Jurkat, Clone E6-1 (cell line): ENCODE data around the gene CLDN19.

Experiments
- DNase-seq: peaks from one replicate; pipeline ENCODE4 v3.0.0-alpha.2; 2011; ENCODE audit warnings: low read depth, low spot score
- H3K4me3 ChIP-seq: 2 replicates; pipeline ENCODE4 v1.5.1; 2011; ENCODE audit warnings: mild to moderate bottlenecking, low read length, control low read depth, moderate library complexity

The CLDN19 gene

GRCh38 chr1:42742617-42743316 lies 2.7 kb upstream of the CLDN19 start:
- H3K4me3 ChIP-seq: no peak overlapping the region
- no peak for DNase-seq

- DNase-seq: no peak
- H3K4me3 ChIP-seq: no peak overlapping the region
Measured at GRCh38 chr1:42742141-42742540, 2.1 kb upstream of the CLDN19 start.

- H3K4me3 ChIP-seq: no peak overlapping the region
- DNase-seq: no peak
Measured at GRCh38 chr1:42741706-42742105, 1.7 kb upstream of the CLDN19 start.

GRCh38 chr1:42740851-42741580 lies 980 bp upstream of the CLDN19 start:
- H3K4me3 ChIP-seq: no peak overlapping the region
- no peak for DNase-seq

GRCh38 chr1:42738678-42739226 lies 1.3 kb downstream of the CLDN19 start:
- DNase-seq: no peak
- no peak overlapping the region for H3K4me3 ChIP-seq

- DNase-seq: no peak
- H3K4me3 ChIP-seq: no peak overlapping the region
Measured at GRCh38 chr1:42737986-42738677, 1.9 kb downstream of the CLDN19 start.

- no peak overlapping the region for H3K4me3 ChIP-seq
- no peak for DNase-seq
Measured at GRCh38 chr1:42737257-42737656, 2.8 kb downstream of the CLDN19 start.

GRCh38 chr1:42736571-42737200 lies 3.4 kb downstream of the CLDN19 start:
- no peak for DNase-seq
- H3K4me3 ChIP-seq: no peak overlapping the region

- DNase-seq: no peak
Measured at GRCh38 chr1:42736152-42736551, 3.9 kb downstream of the CLDN19 start.

GRCh38 chr1:42735477-42736105 lies 4.4 kb downstream of the CLDN19 start:
- H3K4me3 ChIP-seq: no peak overlapping the region
- no peak for DNase-seq

More at GRCh38 chr1:42736152-42736551, 3.9 kb downstream of the CLDN19 start:
- no peak overlapping the region for H3K4me3 ChIP-seq

GRCh38 chr1:42735056-42735455 lies 5.0 kb downstream of the CLDN19 start:
- no peak overlapping the region for H3K4me3 ChIP-seq
- DNase-seq: no peak

GRCh38 chr1:42734201-42735035 lies 5.6 kb downstream of the CLDN19 start:
- no peak overlapping the region for H3K4me3 ChIP-seq
- no peak for DNase-seq

- DNase-seq: no peak
- H3K4me3 ChIP-seq: no peak overlapping the region
Measured at GRCh38 chr1:42733415-42734200, 6.4 kb downstream of the CLDN19 start.

- H3K4me3 ChIP-seq: no peak overlapping the region
- DNase-seq: no peak
Measured at GRCh38 chr1:42732126-42732680, 7.8 kb downstream of the CLDN19 start.

- H3K4me3 ChIP-seq: no peak overlapping the region
- DNase-seq: no peak
Measured at GRCh38 chr1:42731585-42731984, 8.5 kb downstream of the CLDN19 start.

- H3K4me3 ChIP-seq: no peak overlapping the region
- DNase-seq: no peak
Measured at GRCh38 chr1:42730988-42731387, 9.0 kb downstream of the CLDN19 start.

GRCh38 chr1:42730002-42730401 lies 10.0 kb downstream of the CLDN19 start:
- no peak for DNase-seq
- H3K4me3 ChIP-seq: no peak overlapping the region
